ENCODE measurements around the gene SPPL2C. TPM values are rescaled to one million over a fixed set of nuclear protein-coding genes. Genes with fewer than 3 reads are reported as not detected.
A peak's percentile ranks its signal among the peaks of the same experiment; 100 is the strongest.

SPPL2C gene
- total and polyA plus RNA-seq, 2 of the 13 experiments (the other 11 are each of a cell fraction or from before 2014, with no cell fraction given) = not detected

- TF ChIP-seq AKNA (CRISPR knock-in tag; IDR thresholded peaks at IDR 0.05; ENCODE audit: borderline replicate concordance) = no peak
- peak; percentile 72; the same call in 1 of the 2 replicates for TF ChIP-seq SP4 (CRISPR knock-in tag; IDR thresholded peaks at IDR 0.05)
- TF ChIP-seq ZNF557 (CRISPR knock-in tag; IDR thresholded peaks at IDR 0.05) = no peak
- TF ChIP-seq ZKSCAN5 (CRISPR knock-in tag; IDR thresholded peaks at IDR 0.05) = no peak
- TF ChIP-seq ZNF709 (CRISPR knock-in tag; IDR thresholded peaks at IDR 0.05) = peak; percentile 42
- no peak for TF ChIP-seq CAMTA2 (CRISPR knock-in tag; IDR thresholded peaks at IDR 0.05; ENCODE audit: borderline replicate concordance)
- no peak for TF ChIP-seq REST (IDR thresholded peaks at IDR 0.05; ENCODE audit: borderline replicate concordance in 1 of 2, low read depth in 1 of 2, low read length in 2 of 2)
- TF ChIP-seq ZBTB43 (CRISPR knock-in tag; conservative IDR thresholded peaks at IDR 0.05) = peak; percentile 33; the same call in 1 of the 2 replicates
- 0 out of 2 replicates have a peak, but pooled peaks have one; percentile 30 for TF ChIP-seq ZNF556 (CRISPR knock-in tag; IDR thresholded peaks at IDR 0.05; ENCODE audit: borderline replicate concordance)
- peak; percentile 51; the same call in 1 of the 2 replicates for TF ChIP-seq PHF8 (CRISPR knock-in tag; IDR thresholded peaks at IDR 0.05)
- TF ChIP-seq, protein P1, sequence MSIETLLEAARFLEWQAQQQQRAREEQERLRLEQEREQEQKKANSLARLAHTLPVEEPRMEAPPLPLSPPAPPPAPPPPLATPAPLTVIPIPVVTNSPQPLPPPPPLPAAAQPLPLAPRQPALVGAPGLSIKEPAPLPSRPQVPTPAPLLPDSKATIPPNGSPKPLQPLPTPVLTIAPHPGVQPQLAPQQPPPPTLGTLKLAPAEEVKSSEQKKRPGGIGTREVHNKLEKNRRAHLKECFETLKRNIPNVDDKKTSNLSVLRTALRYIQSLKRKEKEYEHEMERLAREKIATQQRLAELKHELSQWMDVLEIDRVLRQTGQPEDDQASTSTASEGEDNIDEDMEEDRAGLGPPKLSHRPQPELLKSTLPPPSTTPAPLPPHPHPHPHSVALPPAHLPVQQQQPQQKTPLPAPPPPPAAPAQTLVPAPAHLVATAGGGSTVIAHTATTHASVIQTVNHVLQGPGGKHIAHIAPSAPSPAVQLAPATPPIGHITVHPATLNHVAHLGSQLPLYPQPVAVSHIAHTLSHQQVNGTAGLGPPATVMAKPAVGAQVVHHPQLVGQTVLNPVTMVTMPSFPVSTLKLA (IDR thresholded peaks at IDR 0.05) = no peak
- TF ChIP-seq ZNF660 (CRISPR knock-in tag; IDR thresholded peaks at IDR 0.05; ENCODE audit: borderline replicate concordance, low read depth) = no peak
- no peak for TF ChIP-seq ZFAT (CRISPR knock-in tag; conservative IDR thresholded peaks at IDR 0.05)
- TF ChIP-seq ZSCAN20 (CRISPR knock-in tag; IDR thresholded peaks at IDR 0.05; ENCODE audit: borderline replicate concordance) = peak; percentile 71
- no peak for TF ChIP-seq ZNF737 (CRISPR knock-in tag; IDR thresholded peaks at IDR 0.05; ENCODE audit: borderline replicate concordance)
- TF ChIP-seq ZFP37 (CRISPR knock-in tag; IDR thresholded peaks at IDR 0.05; ENCODE audit: borderline replicate concordance) = no peak
- TF ChIP-seq TGIF2 (CRISPR knock-in tag; IDR thresholded peaks at IDR 0.05) = 0 out of 2 replicates have a peak, but pooled peaks have one; percentile 40
These were observed 49.5 kb downstream of the SPPL2C start, which contains the start of gene MAPT (continued) for GRCh38 chr17:45894022-45894784.

Measured in HepG2 (cell line).